Panc1 (cell line): ENCODE measurements around the gene EIPR1. TPM values are rescaled to one million over a fixed set of nuclear protein-coding genes. Genes with fewer than 3 reads are reported as not detected.

Experiments
- ATAC-seq: fragments of 200-7000 bp; cut with Tn5 transposase; 2 replicates; pipeline ENCODE4 v1.9.1; 2020; ENCODE audit warnings: mild to moderate bottlenecking, moderate library complexity
- BruUV-seq: library from RNA; stranded (reverse); fragments of 400-500 nt; replicated peaks from 2 replicates; lab custom pipeline; 2021; lab: Mats Ljungman, UMichigan
- CTCF ChIA-PET: fragments of 300-600 bp; sonication (Branson Sonifier 250); formaldehyde crosslinking; loops from one replicate; lab custom pipeline; 2022; ENCODE audit warnings: antibody characterized with exemption; lab: Charles Lee
- POLR2A ChIA-PET: fragments of 300-600 bp; sonication (Branson Sonifier 250); formaldehyde crosslinking; loops from one replicate; lab custom pipeline; 2022; ENCODE audit warnings: antibody characterized with exemption; lab: Charles Lee
- DNase-seq: peaks from one replicate; pipeline ENCODE4 v3.0.0-alpha.2; 2010; ENCODE audit warnings: low read depth, low spot score
- H3K27ac ChIP-seq: 2 replicates; pipeline ENCODE4 v1.5.1; 2011; ENCODE audit warnings: mild to moderate bottlenecking, low read length, inconsistent platforms
- H3K27me3 ChIP-seq: fragments of 200-500 bp; sonication (Bioruptor generic); 2 replicates; pipeline ENCODE4 v1.6.0; 2014; ENCODE audit warnings: low read length, inconsistent platforms; ENCODE audit not compliant: control insufficient read depth, insufficient read depth
- H3K36me3 ChIP-seq: fragments of 200-500 bp; sonication (Bioruptor generic); 2 replicates; pipeline ENCODE4 v1.5.1; 2014; ENCODE audit warnings: inconsistent platforms, mild to moderate bottlenecking, low read length, moderate library complexity; ENCODE audit not compliant: control insufficient read depth, insufficient read depth
- H3K4me1 ChIP-seq: 2 replicates; pipeline ENCODE4 v1.5.1; 2011; ENCODE audit warnings: inconsistent platforms, mild to moderate bottlenecking, low read length, moderate library complexity; ENCODE audit not compliant: control insufficient read depth, insufficient read depth
- H3K4me3 ChIP-seq, 2 experiments: 2 replicates each; pipeline ENCODE4 v1.5.1; 2011 to 2012; ENCODE audit warnings: low read depth in 2 of 2, low read length in 2 of 2, mild to moderate bottlenecking in 2 of 2, inconsistent platforms in 1 of 2, moderate library complexity in 1 of 2
- H3K9me3 ChIP-seq: fragments of 200-500 bp; sonication (Bioruptor generic); 2 replicates; pipeline ENCODE4 v1.5.1; 2014; ENCODE audit warnings: low read depth, mild to moderate bottlenecking, inconsistent platforms, low read length, moderate library complexity; ENCODE audit not compliant: control insufficient read depth, insufficient read depth
- CTCF ChIP-seq: fragments of 450-650 bp; IDR thresholded peaks from 2 replicates; pipeline ENCODE4 v1.5.1; 2017; ENCODE audit warnings: mild to moderate bottlenecking
- POLR2AphosphoS5 ChIP-seq: IDR thresholded peaks from 2 replicates; pipeline ENCODE4 v1.6.1; 2012; ENCODE audit warnings: mild to moderate bottlenecking, low read depth, low read length, moderate library complexity
- REST ChIP-seq, 2 experiments: IDR thresholded peaks; 2 replicates each; pipeline ENCODE4 v1.6.1; 2011 to 2012; ENCODE audit warnings: low read depth in 2 of 2, control low read depth in 1 of 2, low read length in 1 of 2, mild to moderate bottlenecking in 1 of 2, moderate library complexity in 1 of 2; ENCODE audit not compliant: insufficient read depth in 1 of 2
- SIN3A ChIP-seq: IDR thresholded peaks from 2 replicates; pipeline ENCODE4 v1.6.1; 2012; ENCODE audit warnings: low read depth, mild to moderate bottlenecking, low read length, moderate library complexity, borderline replicate concordance; ENCODE audit not compliant: insufficient read depth
- TCF7L2 ChIP-seq: IDR thresholded peaks from 2 replicates; pipeline ENCODE4 v1.6.1; 2011; ENCODE audit warnings: mild to moderate bottlenecking, low read depth, low read length, inconsistent platforms
- in situ Hi-C: cut with HindIII; loops from 2 replicates; pipeline ENCODE4 v1.10.0; 2016; ENCODE audit warnings: low sequenced_read_pairs, low pct_unique_long_range_greater_than_20kb
- intact Hi-C: fragments of 100-400 bp; cut with micrococcal nuclease; formaldehyde crosslinking; loops from one replicate; pipeline ENCODE4 v1.10.0; 2022; ENCODE audit not compliant: unreplicated experiment
- total RNA-seq: library from RNA; stranded (reverse); gene quantifications from one replicate; pipeline ENCODE4 v1.2.1, GENCODE V29; 2021; ENCODE audit not compliant: unreplicated experiment

EIPR1 gene
- total RNA-seq, 1 experiment from 2014 or later: 26.7 TPM

- Histone ChIP-seq H3K27ac (no peak overlapping the region), H3K36me3 (no peaks in the 10 kb centered on the region), H3K4me3 (no peak overlapping the region), H3K4me1 (no peaks in the 10 kb centered on the region), H3K27me3 (no peaks in the 10 kb centered on the region), H3K9me3 (no peaks in the 10 kb centered on the region)
- TF ChIP-seq TCF7L2: no peak
- no peak for TF ChIP-seq CTCF
- no peak for TF ChIP-seq POLR2AphosphoS5
- no peak for TF ChIP-seq SIN3A
- TF ChIP-seq REST (IDR thresholded peaks at IDR 0.05; ENCODE audit: insufficient read depth in 1 of 2, low read depth in 2 of 2, low read length in 1 of 2): no peak
- in situ Hi-C loops (no loop called here), intact Hi-C loops (no loop called here)
- BruUV-seq: no TSS peak
- ChIA-PET CTCF (no interaction called here), POLR2A (no interaction called here)
- no peak for DNase-seq
- no peak for ATAC-seq
Measured at GRCh38 chr2:3323360-3324035, 54.1 kb downstream of the EIPR1 start.

GRCh38 chr2:3322311-3322970 is 55.2 kb downstream of the EIPR1 start:
- Histone ChIP-seq H3K4me1 (no peaks in the 10 kb centered on the region), H3K9me3 (no peaks in the 10 kb centered on the region), H3K4me3 (no peak overlapping the region), H3K27ac (no peak overlapping the region), H3K36me3 (no peaks in the 10 kb centered on the region), H3K27me3 (no peaks in the 10 kb centered on the region)
- intact Hi-C loops (no loop called here), in situ Hi-C loops (no loop called here)
- POLR2A ChIA-PET: no interaction called here
- TF ChIP-seq SIN3A (no peak), CTCF (no peak), REST (IDR thresholded peaks at IDR 0.05; ENCODE audit: insufficient read depth in 1 of 2, low read depth in 2 of 2, low read length in 1 of 2) (no peak), POLR2AphosphoS5 (no peak), TCF7L2 (no peak)
- BruUV-seq: no TSS peak
- DNase-seq (no peak), ATAC-seq (no peak)
- CTCF ChIA-PET: no interaction called here
